Spinal cord (tissue), 10 donors: ENCODE results near the gene FSD1. TPM values are rescaled to one million over a fixed set of nuclear protein-coding genes. Genes with fewer than 3 reads are reported as not detected.
A peak's percentile ranks its signal among the peaks of the same experiment; 100 is the strongest.

Experiments used
- DNase-seq, 6 donors: peaks; one replicate each; pipeline versions ENCODE4 v3.0.0 to v3.0.0-alpha.2; 2013 to 2015; ENCODE audit warnings: low spot score in 6 of 6, low read depth in 4 of 6
- H3K27ac ChIP-seq: one replicate; pipeline ENCODE4 v1.5.1; 2013; ENCODE audit warnings: low read depth, low read length, control low read depth
- H3K27me3 ChIP-seq: one replicate; pipeline ENCODE4 v1.6.1; 2013; ENCODE audit warnings: low read length; ENCODE audit not compliant: control insufficient read depth, insufficient read depth
- H3K36me3 ChIP-seq: one replicate; pipeline ENCODE4 v1.6.1; 2013; ENCODE audit warnings: low read length; ENCODE audit not compliant: control insufficient read depth, insufficient read depth
- H3K4me1 ChIP-seq: one replicate; pipeline ENCODE4 v1.6.1; 2013; ENCODE audit warnings: low read length; ENCODE audit not compliant: control insufficient read depth, insufficient read depth
- H3K4me3 ChIP-seq: one replicate; pipeline ENCODE4 v1.5.1; 2013; ENCODE audit warnings: low read depth, low read length, control low read depth
- H3K9me3 ChIP-seq: one replicate; pipeline ENCODE4 v1.6.1; 2013; ENCODE audit warnings: low read length; ENCODE audit not compliant: control insufficient read depth, insufficient read depth
- WGBS: methylation state at CpG from one replicate; pipeline ENCODE4 v1.1.5; 2013; ENCODE audit warnings: missing lambda C conversion rate; ENCODE audit not compliant: insufficient coverage; 5-methylcytosine and 5-hydroxymethylcytosine counted together
- polyA plus RNA-seq, 2 donors: library from polyadenylated mRNA; unstranded; fragments of 120-200 nt; gene quantifications; one replicate each; pipeline ENCODE4 v1.2.1, GENCODE V29; 2013; ENCODE audit not compliant: insufficient read length in 2 of 2
- total RNA-seq, 2 donors: library from RNA; depleted of rRNA in 1 of 2; stranded (reverse); fragments of 120-200 nt in 1 of 2; fragments of >200 nt in 1 of 2; gene quantifications; one replicate each; pipeline versions ENCODE4 v1.2.3 to v1.2.4, GENCODE V29; 2013 to 2014
- donor health status: healthy.

Gene FSD1
- total and polyA plus RNA-seq, 4 donors, result 15.9 to 118 (median 70.8) TPM

GRCh38 chr19:4305659-4306058 lies 1.3 kb downstream of the FSD1 start:
- Histone ChIP-seq H3K4me3 (no peak overlapping the region), H3K27me3 (no peaks in the 10 kb centered on the region), H3K36me3 (peaks cover 46% of the 10 kb centered on the region), H3K4me1 (peaks cover 15% of the 10 kb centered on the region), H3K27ac (no peak overlapping the region), H3K9me3 (no peaks in the 10 kb centered on the region)
- WGBS, result 88% methylated on average over 13 of the region's 16 CpGs
- no peak for DNase-seq

- Histone ChIP-seq H3K27ac (no peak overlapping the region), H3K4me3 (no peak overlapping the region), H3K9me3 (no peaks in the 10 kb centered on the region), H3K4me1 (peaks cover 2% of the 10 kb centered on the region), H3K36me3 (peaks cover 79% of the 10 kb centered on the region), H3K27me3 (no peaks in the 10 kb centered on the region)
- WGBS, result 95% methylated on average over 19 of the region's 22 CpGs
- no peak for DNase-seq
Measured at GRCh38 chr19:4310247-4311121, 6.1 kb downstream of the FSD1 start.

GRCh38 chr19:4313847-4314490 lies 9.6 kb downstream of the FSD1 start:
- Histone ChIP-seq H3K4me3 (no peak overlapping the region), H3K36me3 (peaks cover 79% of the 10 kb centered on the region), H3K27me3 (no peaks in the 10 kb centered on the region), H3K4me1 (no peaks in the 10 kb centered on the region), H3K9me3 (no peaks in the 10 kb centered on the region), H3K27ac (no peak overlapping the region)
- DNase-seq, result peak in 2 of 6 donors; percentile 18 to 35
- 88% methylated on average over 2 of the region's 12 CpGs for WGBS

GRCh38 chr19:4316956-4317355 lies 12.6 kb downstream of the FSD1 start:
- no peak overlapping the region for H3K4me3 ChIP-seq
- 84% methylated on average over 7 of the region's 9 CpGs for WGBS
- no peak for DNase-seq
- no peaks in the 10 kb centered on the region for H3K4me1 ChIP-seq
- H3K27me3 ChIP-seq, result no peaks in the 10 kb centered on the region
- H3K36me3 ChIP-seq, result peaks cover 67% of the 10 kb centered on the region
- peaks cover 1% of the 10 kb centered on the region for H3K9me3 ChIP-seq
- H3K27ac ChIP-seq, result no peak overlapping the region

- no peaks in the 10 kb centered on the region for H3K27me3 ChIP-seq
- no peak overlapping the region for H3K27ac ChIP-seq
- H3K4me1 ChIP-seq, result no peaks in the 10 kb centered on the region
- 97% methylated on average over 3 of the region's 7 CpGs for WGBS
- no peak for DNase-seq
- H3K36me3 ChIP-seq, result peaks cover 63% of the 10 kb centered on the region
- no peak overlapping the region for H3K4me3 ChIP-seq
- H3K9me3 ChIP-seq, result peaks cover 1% of the 10 kb centered on the region
Measured at GRCh38 chr19:4318460-4318859, 14.1 kb downstream of the FSD1 start.

- DNase-seq, result no peak
- peaks cover 66% of the 10 kb centered on the region for H3K36me3 ChIP-seq
- WGBS, result 95% methylated on average over 2 of the region's 2 CpGs
- no peaks in the 10 kb centered on the region for H3K27me3 ChIP-seq
- no peak overlapping the region for H3K27ac ChIP-seq
- H3K4me1 ChIP-seq, result no peaks in the 10 kb centered on the region
- H3K9me3 ChIP-seq, result peaks cover 1% of the 10 kb centered on the region
- H3K4me3 ChIP-seq, result no peak overlapping the region
Measured at GRCh38 chr19:4319067-4319718, 14.8 kb downstream of the FSD1 start.

GRCh38 chr19:4320419-4320818 lies 16.0 kb downstream of the FSD1 start:
- peaks cover 68% of the 10 kb centered on the region for H3K36me3 ChIP-seq
- H3K4me3 ChIP-seq, result no peak overlapping the region
- no peak overlapping the region for H3K27ac ChIP-seq
- H3K4me1 ChIP-seq, result no peaks in the 10 kb centered on the region
- 100% methylated on average over 2 of the region's 2 CpGs for WGBS
- no peak for DNase-seq
- no peaks in the 10 kb centered on the region for H3K27me3 ChIP-seq
- peaks cover 1% of the 10 kb centered on the region for H3K9me3 ChIP-seq

GRCh38 chr19:4322942-4323665 lies 18.7 kb downstream of the FSD1 start:
- Histone ChIP-seq H3K27ac (no peak overlapping the region), H3K27me3 (peaks cover 6% of the 10 kb centered on the region), H3K9me3 (peaks cover 1% of the 10 kb centered on the region), H3K36me3 (peaks cover 45% of the 10 kb centered on the region), H3K4me3 (no peak overlapping the region), H3K4me1 (peaks cover 17% of the 10 kb centered on the region)
- WGBS, result 87% methylated on average over 27 of the region's 37 CpGs
- DNase-seq, result no peak

GRCh38 chr19:4323692-4324091 lies 19.3 kb downstream of the FSD1 start:
- Histone ChIP-seq H3K27ac (no peak overlapping the region), H3K36me3 (peaks cover 39% of the 10 kb centered on the region), H3K4me1 (peaks cover 20% of the 10 kb centered on the region), H3K4me3 (no peak overlapping the region), H3K27me3 (peaks cover 6% of the 10 kb centered on the region), H3K9me3 (peaks cover 1% of the 10 kb centered on the region)
- WGBS, result 95% methylated on average over 8 of the region's 9 CpGs
- no peak for DNase-seq
